Left ventricle myocardium inferior (tissue), 1 donor: Measurements from ENCODE around the gene LMF2. TPM values are rescaled to one million over a fixed set of nuclear protein-coding genes. Genes with fewer than 3 reads are reported as not detected.

ENCODE experiments used
- DNase-seq: peaks from one replicate; pipeline ENCODE4 v3.0.0-alpha.2; 2020
- H3K27ac ChIP-seq: fragments of 200-600 bp; replicated peaks from 2 replicates; pipeline ENCODE4 v1.8.0; 2021
- H3K27me3 ChIP-seq: fragments of 200-600 bp; 2 replicates; pipeline ENCODE4 v1.8.0; 2021; ENCODE audit warnings: low read depth
- H3K36me3 ChIP-seq: fragments of 200-600 bp; 2 replicates; pipeline ENCODE4 v1.8.0; 2021
- H3K4me1 ChIP-seq: fragments of 200-600 bp; 2 replicates; pipeline ENCODE4 v1.8.0; 2021
- H3K4me3 ChIP-seq: fragments of 200-600 bp; 2 replicates; pipeline ENCODE4 v1.8.0; 2021; ENCODE audit warnings: mild to moderate bottlenecking, moderate library complexity
- H3K9me3 ChIP-seq: fragments of 200-600 bp; replicated peaks from 2 replicates; pipeline ENCODE4 v1.8.0; 2021
- intact Hi-C: fragments of 100-400 bp; cut with micrococcal nuclease; formaldehyde crosslinking; loops from one replicate; pipeline ENCODE4 v1.11.0; 2022
- long read RNA-seq: library from polyadenylated mRNA; unstranded; transcript quantifications from one replicate; pipeline ENCODE4 v2.0.0, GENCODE V29; 2021
- total RNA-seq: library from RNA; stranded (reverse); fragmentation: NEBNext Ultra II Directional; extraction: Animal tissue kit (Norgen Biotek cat#: 25700); gene quantifications from one replicate; pipeline ENCODE4 v1.2.1, GENCODE V29; 2021
- TF ChIP-seq, protein P1 (sequence below): fragments of 200-600 bp; IDR thresholded peaks from 2 replicates; pipeline ENCODE4 v1.8.0; 2021; ENCODE audit warnings: antibody characterized with exemption, mild to moderate bottlenecking, borderline replicate concordance
- donor health status: DM: no; HTN: yes; CAD: no; lungs with severe emphysema.

The LMF2 gene, protein sequence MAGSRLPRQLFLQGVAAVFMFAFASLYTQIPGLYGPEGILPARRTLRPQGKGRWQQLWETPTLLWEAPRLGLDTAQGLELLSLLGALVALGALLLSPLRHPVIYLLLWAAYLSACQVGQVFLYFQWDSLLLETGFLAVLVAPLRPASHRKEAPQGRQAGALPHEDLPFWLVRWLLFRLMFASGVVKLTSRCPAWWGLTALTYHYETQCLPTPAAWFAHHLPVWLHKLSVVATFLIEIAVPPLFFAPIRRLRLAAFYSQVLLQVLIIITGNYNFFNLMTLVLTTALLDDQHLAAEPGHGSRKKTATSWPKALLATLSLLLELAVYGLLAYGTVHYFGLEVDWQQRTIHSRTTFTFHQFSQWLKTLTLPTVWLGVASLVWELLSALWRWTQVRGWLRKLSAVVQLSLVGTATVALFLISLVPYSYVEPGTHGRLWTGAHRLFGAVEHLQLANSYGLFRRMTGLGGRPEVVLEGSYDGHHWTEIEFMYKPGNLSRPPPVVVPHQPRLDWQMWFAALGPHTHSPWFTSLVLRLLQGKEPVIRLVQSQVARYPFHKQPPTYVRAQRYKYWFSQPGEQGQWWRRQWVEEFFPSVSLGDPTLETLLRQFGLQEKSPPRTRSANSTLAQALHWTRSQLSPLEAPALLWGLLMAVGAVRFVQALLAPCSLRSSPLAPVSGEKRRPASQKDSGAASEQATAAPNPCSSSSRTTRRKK
- total RNA-seq: 23.4 TPM
- long read RNA-seq, transcript LMF2-202 (14 exons, 2,582 nt): major isoform, 38 of 85 reads
- long read RNA-seq, partial matches to known transcripts: 27 of 85 reads
- long read RNA-seq, other reads (novel, unspliced or antisense): 20 of 85 reads

DNA sequence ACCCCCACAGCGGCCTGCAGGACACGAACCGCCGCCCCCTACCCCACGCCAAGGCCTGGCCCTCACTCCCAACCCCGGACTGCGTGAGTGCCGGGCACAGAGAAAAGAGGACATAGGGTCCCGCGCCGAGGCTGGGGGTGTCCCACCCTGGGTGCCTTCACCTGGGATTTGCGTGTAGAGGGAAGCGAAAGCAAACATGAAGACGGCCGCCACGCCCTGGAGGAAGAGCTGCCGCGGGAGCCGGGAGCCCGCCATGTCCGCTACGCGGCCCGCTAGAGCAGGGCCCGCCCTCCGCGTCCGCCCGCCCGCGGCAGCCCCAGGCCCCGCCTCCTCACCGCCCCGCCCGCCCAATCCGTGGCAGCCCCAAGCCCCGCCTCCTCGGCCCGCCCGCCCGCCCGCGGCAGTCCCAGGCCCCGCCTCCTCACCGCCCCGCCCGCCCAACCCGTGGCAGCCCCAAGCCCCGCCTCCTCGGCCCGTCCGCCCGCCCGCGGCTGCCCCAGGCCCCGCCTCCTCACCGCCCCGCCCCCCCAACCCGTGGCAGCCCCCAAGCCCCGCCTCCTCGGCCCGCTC, at the start of gene LMF2:
LMF2 (minus strand) TSS at position 282 of the 570 bp plus-strand sequence; CDS start at position 255, 27 bp downstream.
- peaks cover 30% of the 10 kb centered on the region for H3K36me3 ChIP-seq
- peak; percentile 90 for DNase-seq
- TF ChIP-seq, protein P1, sequence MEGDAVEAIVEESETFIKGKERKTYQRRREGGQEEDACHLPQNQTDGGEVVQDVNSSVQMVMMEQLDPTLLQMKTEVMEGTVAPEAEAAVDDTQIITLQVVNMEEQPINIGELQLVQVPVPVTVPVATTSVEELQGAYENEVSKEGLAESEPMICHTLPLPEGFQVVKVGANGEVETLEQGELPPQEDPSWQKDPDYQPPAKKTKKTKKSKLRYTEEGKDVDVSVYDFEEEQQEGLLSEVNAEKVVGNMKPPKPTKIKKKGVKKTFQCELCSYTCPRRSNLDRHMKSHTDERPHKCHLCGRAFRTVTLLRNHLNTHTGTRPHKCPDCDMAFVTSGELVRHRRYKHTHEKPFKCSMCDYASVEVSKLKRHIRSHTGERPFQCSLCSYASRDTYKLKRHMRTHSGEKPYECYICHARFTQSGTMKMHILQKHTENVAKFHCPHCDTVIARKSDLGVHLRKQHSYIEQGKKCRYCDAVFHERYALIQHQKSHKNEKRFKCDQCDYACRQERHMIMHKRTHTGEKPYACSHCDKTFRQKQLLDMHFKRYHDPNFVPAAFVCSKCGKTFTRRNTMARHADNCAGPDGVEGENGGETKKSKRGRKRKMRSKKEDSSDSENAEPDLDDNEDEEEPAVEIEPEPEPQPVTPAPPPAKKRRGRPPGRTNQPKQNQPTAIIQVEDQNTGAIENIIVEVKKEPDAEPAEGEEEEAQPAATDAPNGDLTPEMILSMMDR: no peak
- intact Hi-C loops: no loop called here
- peak within 1 kb of the TSS; percentile 99 for H3K4me3 ChIP-seq
- peaks cover 34% of the 10 kb centered on the region for H3K4me1 ChIP-seq
- no peaks in the 10 kb centered on the region for H3K27me3 ChIP-seq
- no peaks in the 10 kb centered on the region for H3K9me3 ChIP-seq
- H3K27ac ChIP-seq: peak within 1 kb of the TSS; percentile 94

GRCh38 chr22:50556703-50557102, 49.2 kb upstream of the LMF2 start:
- TF ChIP-seq, protein P1: no peak
- Histone ChIP-seq H3K9me3 (no peaks in the 10 kb centered on the region), H3K27ac (no peak overlapping the region), H3K27me3 (peaks cover 4% of the 10 kb centered on the region), H3K36me3 (no peaks in the 10 kb centered on the region), H3K4me3 (no peak overlapping the region), H3K4me1 (no peaks in the 10 kb centered on the region)
- intact Hi-C loops: no loop called here
- no peak for DNase-seq

DNA sequence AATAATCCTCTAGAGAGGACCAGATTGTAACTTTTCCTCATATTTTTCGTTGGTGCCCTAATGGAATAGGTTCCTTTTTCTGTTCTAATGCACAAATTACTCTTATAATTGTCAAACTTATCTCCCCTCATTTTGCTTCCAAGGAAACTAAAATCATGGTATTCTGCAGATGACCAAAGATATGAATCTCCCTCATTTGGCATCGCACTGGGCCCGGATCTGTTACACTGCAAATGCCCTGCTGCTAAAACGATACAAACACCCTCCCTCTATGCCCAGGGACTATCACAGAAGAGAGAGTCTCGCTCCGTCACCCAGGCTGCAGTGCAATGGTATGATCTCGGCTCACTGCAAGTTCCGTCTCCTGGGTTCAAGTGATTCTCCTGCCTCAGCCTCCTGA, 45.8 kb upstream of the LMF2 start:
- intact Hi-C loops: no loop called here
- H3K27ac ChIP-seq: no peak overlapping the region
- TF ChIP-seq, protein P1: no peak
- no peaks in the 10 kb centered on the region for H3K9me3 ChIP-seq
- H3K4me3 ChIP-seq: no peak overlapping the region
- no peak for DNase-seq
- H3K4me1 ChIP-seq: peaks cover 8% of the 10 kb centered on the region
- peaks cover 38% of the 10 kb centered on the region for H3K27me3 ChIP-seq
- H3K36me3 ChIP-seq: no peaks in the 10 kb centered on the region

GRCh38 chr22:50551160-50551752, 43.8 kb upstream of the LMF2 start:
- no peak overlapping the region for H3K4me3 ChIP-seq
- intact Hi-C loops: no loop called here
- H3K9me3 ChIP-seq: no peaks in the 10 kb centered on the region
- H3K36me3 ChIP-seq: no peaks in the 10 kb centered on the region
- TF ChIP-seq, protein P1: no peak
- peaks cover 18% of the 10 kb centered on the region for H3K4me1 ChIP-seq
- DNase-seq: no peak
- no peak overlapping the region for H3K27ac ChIP-seq
- H3K27me3 ChIP-seq: peaks cover 56% of the 10 kb centered on the region

- Histone ChIP-seq H3K27ac (no peak overlapping the region), H3K4me3 (no peak overlapping the region), H3K9me3 (no peaks in the 10 kb centered on the region), H3K36me3 (no peaks in the 10 kb centered on the region), H3K27me3 (peaks cover 65% of the 10 kb centered on the region), H3K4me1 (peaks cover 18% of the 10 kb centered on the region)
- no peak for DNase-seq
- intact Hi-C loops: no loop called here
- TF ChIP-seq, protein P1: no peak
Observed at GRCh38 chr22:50550395-50550794, 42.9 kb upstream of the LMF2 start.
